ENCODE data around the gene HMCN2. TPM values are rescaled to one million over a fixed set of nuclear protein-coding genes. Genes with fewer than 3 reads are reported as not detected.

The HMCN2 gene
- total and polyA plus RNA-seq, 2 donors (not counting 1 experiment from before 2014, with no cell fraction given): 0.01 TPM; not detected in 1

DNA sequence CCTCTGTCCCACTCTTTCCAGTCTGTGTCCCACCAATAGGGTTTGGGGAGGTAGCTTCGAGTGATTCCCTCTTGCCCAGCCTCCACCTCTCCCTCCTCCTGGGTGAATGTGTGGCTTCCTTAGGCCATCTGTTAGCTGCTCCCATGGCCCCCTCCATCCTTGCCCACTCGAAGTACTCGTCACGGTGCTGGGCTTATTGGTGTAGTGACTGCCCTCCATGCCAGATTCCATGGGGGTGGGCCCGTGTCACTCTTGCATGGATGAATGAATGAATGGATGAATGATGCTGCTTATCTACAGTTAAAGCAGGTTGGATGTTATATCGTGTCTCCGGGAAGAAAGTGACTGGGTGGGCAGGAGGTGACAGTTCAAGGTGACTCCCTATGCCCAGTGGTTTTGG lies 19.1 kb downstream of the HMCN2 start:
- no peak overlapping the region for H3K4me3 ChIP-seq (ENCODE audit: control extremely low read depth in 1 of 5, extremely low read depth in 1 of 5, insufficient read depth in 1 of 5, low read depth in 2 of 5, low read length in 4 of 5)
- no peaks in the 10 kb centered on the region for H4K20me1 ChIP-seq (ENCODE audit: control insufficient read depth, insufficient read depth, low read length, poor library complexity, severe bottlenecking)
- H3K4me2 ChIP-seq (replicated peaks; ENCODE audit: low read depth, low read length, poor library complexity, severe bottlenecking): no peak overlapping the region
- no peaks in the 10 kb centered on the region for H3K4me1 ChIP-seq (ENCODE audit: control insufficient read depth in 2 of 2, insufficient read depth in 2 of 2, low read length in 2 of 2)
- intact Hi-C loops (cut with micrococcal nuclease): no loop called here
- no peak for TF ChIP-seq EZH2 (IDR thresholded peaks at IDR 0.05; ENCODE audit: borderline replicate concordance, insufficient read depth, low read depth, low read length, poor library complexity, severe bottlenecking)
- TF ChIP-seq, protein P1, sequence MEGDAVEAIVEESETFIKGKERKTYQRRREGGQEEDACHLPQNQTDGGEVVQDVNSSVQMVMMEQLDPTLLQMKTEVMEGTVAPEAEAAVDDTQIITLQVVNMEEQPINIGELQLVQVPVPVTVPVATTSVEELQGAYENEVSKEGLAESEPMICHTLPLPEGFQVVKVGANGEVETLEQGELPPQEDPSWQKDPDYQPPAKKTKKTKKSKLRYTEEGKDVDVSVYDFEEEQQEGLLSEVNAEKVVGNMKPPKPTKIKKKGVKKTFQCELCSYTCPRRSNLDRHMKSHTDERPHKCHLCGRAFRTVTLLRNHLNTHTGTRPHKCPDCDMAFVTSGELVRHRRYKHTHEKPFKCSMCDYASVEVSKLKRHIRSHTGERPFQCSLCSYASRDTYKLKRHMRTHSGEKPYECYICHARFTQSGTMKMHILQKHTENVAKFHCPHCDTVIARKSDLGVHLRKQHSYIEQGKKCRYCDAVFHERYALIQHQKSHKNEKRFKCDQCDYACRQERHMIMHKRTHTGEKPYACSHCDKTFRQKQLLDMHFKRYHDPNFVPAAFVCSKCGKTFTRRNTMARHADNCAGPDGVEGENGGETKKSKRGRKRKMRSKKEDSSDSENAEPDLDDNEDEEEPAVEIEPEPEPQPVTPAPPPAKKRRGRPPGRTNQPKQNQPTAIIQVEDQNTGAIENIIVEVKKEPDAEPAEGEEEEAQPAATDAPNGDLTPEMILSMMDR (IDR thresholded peaks at IDR 0.05): no peak
- WGBS (ENCODE audit: insufficient coverage): 98% methylated on average over 6 of the region's 7 CpGs
- no peak overlapping the region for H3K9ac ChIP-seq (ENCODE audit: low read length)
- H2AFZ ChIP-seq (ENCODE audit: insufficient read depth, low read depth, low read length, poor library complexity, severe bottlenecking): no peak overlapping the region
- H3K4me1 Mint-ChIP-seq: no peaks in the 10 kb centered on the region
- peaks cover 30% of the 10 kb centered on the region for H3K27me3 Mint-ChIP-seq
- ChIA-PET POLR2A (no interaction called here), CTCF (no interaction called here)
- ATAC-seq (ENCODE audit: low read depth) (no peak), DNase-seq (no peak)
- no peaks in the 10 kb centered on the region for H3K79me2 ChIP-seq (ENCODE audit: control insufficient read depth, insufficient read depth, low read length)
- H3K4me3 Mint-ChIP-seq: no peak overlapping the region
- H3K36me3 ChIP-seq (replicated peaks in 1 of 2; ENCODE audit: control extremely low read depth in 1 of 2, control insufficient read depth in 1 of 2, extremely low read depth in 1 of 2, insufficient read depth in 2 of 2, low read length in 1 of 2): no peaks in the 10 kb centered on the region
- no peaks in the 10 kb centered on the region for H3K9me3 ChIP-seq (ENCODE audit: control extremely low read depth in 1 of 3, control insufficient read depth in 2 of 3, insufficient read depth in 1 of 3, low read length in 2 of 3)
- no peak overlapping the region for H3K27ac Mint-ChIP-seq
- H3K9me3 Mint-ChIP-seq (ENCODE audit: insufficient read depth): no peaks in the 10 kb centered on the region
- H3K27ac ChIP-seq (ENCODE audit: low read length in 2 of 2): no peak overlapping the region
- H3K27me3 ChIP-seq (replicated peaks in 1 of 4; ENCODE audit: control extremely low read depth in 1 of 4, control insufficient read depth in 3 of 4, insufficient read depth in 4 of 4, low read length in 3 of 4): peaks cover 0 to 7% (median 0%) of the 10 kb centered on the region in 4 experiments

DNA sequence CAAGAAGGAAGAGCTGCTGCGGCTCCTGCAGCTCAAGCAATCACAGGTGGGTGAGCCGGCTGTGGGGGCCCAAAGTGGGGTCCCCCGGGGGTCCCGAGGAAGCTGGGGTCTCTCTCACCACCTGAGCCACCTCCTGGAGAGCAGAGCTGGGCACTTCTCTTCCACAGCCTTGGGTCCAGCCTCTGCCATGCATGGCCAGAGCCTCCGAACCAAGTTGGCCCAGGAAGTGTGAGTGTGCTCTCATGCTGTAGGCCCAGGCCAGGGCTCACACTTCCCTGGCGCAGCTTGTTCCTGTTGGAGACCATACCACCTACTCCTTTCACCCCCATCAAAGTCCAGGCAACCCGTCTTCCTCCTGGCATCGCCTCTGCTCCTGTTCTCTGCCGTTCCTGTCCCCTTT lies 19.7 kb downstream of the HMCN2 start:
- no peak overlapping the region for H2AFZ ChIP-seq (ENCODE audit: insufficient read depth, low read depth, low read length, poor library complexity, severe bottlenecking)
- no peaks in the 10 kb centered on the region for H3K4me1 ChIP-seq (ENCODE audit: control insufficient read depth in 2 of 2, insufficient read depth in 2 of 2, low read length in 2 of 2)
- no peak for ATAC-seq (ENCODE audit: low read depth)
- ChIA-PET CTCF (no interaction called here), POLR2A (no interaction called here)
- Mint-ChIP-seq H3K4me3 (no peak overlapping the region), H3K4me1 (no peaks in the 10 kb centered on the region), H3K9me3 (ENCODE audit: insufficient read depth) (no peaks in the 10 kb centered on the region), H3K27ac (no peak overlapping the region), H3K27me3 (peaks cover 31% of the 10 kb centered on the region)
- peaks cover 0 to 7% (median 0%) of the 10 kb centered on the region in 4 experiments for H3K27me3 ChIP-seq (replicated peaks in 1 of 4; ENCODE audit: control extremely low read depth in 1 of 4, control insufficient read depth in 3 of 4, insufficient read depth in 4 of 4, low read length in 3 of 4)
- 80% methylated on average over 9 of the region's 9 CpGs for WGBS (ENCODE audit: insufficient coverage)
- H3K9ac ChIP-seq (ENCODE audit: low read length): no peak overlapping the region
- no peaks in the 10 kb centered on the region for H4K20me1 ChIP-seq (ENCODE audit: control insufficient read depth, insufficient read depth, low read length, poor library complexity, severe bottlenecking)
- no peak for DNase-seq
- intact Hi-C loops (cut with micrococcal nuclease): no loop called here
- no peaks in the 10 kb centered on the region for H3K36me3 ChIP-seq (replicated peaks in 1 of 2; ENCODE audit: control extremely low read depth in 1 of 2, control insufficient read depth in 1 of 2, extremely low read depth in 1 of 2, insufficient read depth in 2 of 2, low read length in 1 of 2)
- no peak for TF ChIP-seq EZH2 (IDR thresholded peaks at IDR 0.05; ENCODE audit: borderline replicate concordance, insufficient read depth, low read depth, low read length, poor library complexity, severe bottlenecking)
- TF ChIP-seq, protein P1 (IDR thresholded peaks at IDR 0.05): no peak
- no peaks in the 10 kb centered on the region for H3K79me2 ChIP-seq (ENCODE audit: control insufficient read depth, insufficient read depth, low read length)
- no peak overlapping the region for H3K4me2 ChIP-seq (replicated peaks; ENCODE audit: low read depth, low read length, poor library complexity, severe bottlenecking)
- H3K27ac ChIP-seq (ENCODE audit: low read length in 2 of 2): no peak overlapping the region
- H3K9me3 ChIP-seq (ENCODE audit: control extremely low read depth in 1 of 3, control insufficient read depth in 2 of 3, insufficient read depth in 1 of 3, low read length in 2 of 3): no peaks in the 10 kb centered on the region
- no peak overlapping the region for H3K4me3 ChIP-seq (ENCODE audit: control extremely low read depth in 1 of 5, extremely low read depth in 1 of 5, insufficient read depth in 1 of 5, low read depth in 2 of 5, low read length in 4 of 5)
